K562 (cell line): ENCODE data around the gene ITSN2. TPM values are rescaled to one million over a fixed set of nuclear protein-coding genes. Genes with fewer than 3 reads are reported as not detected.
A peak's percentile ranks its signal among the peaks of the same experiment; 100 is the strongest.

Source experiments
- ATF1 ChIP-seq, 2 experiments: fragments of 450-650 bp in 1 of 2; IDR thresholded peaks; 2 replicates each; pipeline ENCODE4 v1.6.1; 2016; ENCODE audit warnings: missing compliant biosample characterization in 1 of 2, missing genetic modification characterization in 1 of 2
- BACH1 ChIP-seq: fragments of 200-800 bp; sonication (Bioruptor generic); IDR thresholded peaks from 2 replicates; pipeline ENCODE4 v1.6.1; 2016; ENCODE audit warnings: missing genetic modification characterization, missing compliant biosample characterization
- CREM ChIP-seq: IDR thresholded peaks from 2 replicates; pipeline ENCODE4 v1.6.1; 2014; ENCODE audit warnings: antibody characterized with exemption, low read depth
- CXXC5 ChIP-seq: fragments of 250-450 bp; sonication (Bioruptor Pico); IDR thresholded peaks from 2 replicates; pipeline ENCODE4 v1.8.0; 2022; ENCODE audit warnings: inconsistent platforms, mild to moderate bottlenecking, moderate library complexity
- GABPB1 ChIP-seq: sonication (generic); formaldehyde crosslinking; IDR thresholded peaks from 2 replicates; pipeline ENCODE4 v1.8.0; 2022; ENCODE audit warnings: mild to moderate bottlenecking, missing genetic modification reagents
- HDAC1 ChIP-seq, 2 experiments: fragments of 450-650 bp; IDR thresholded peaks; 2 replicates each; pipeline ENCODE4 v1.6.1; 2016 to 2017; ENCODE audit warnings: inconsistent platforms in 1 of 2, mild to moderate bottlenecking in 1 of 2, moderate library complexity in 1 of 2
- HIVEP1 ChIP-seq: fragments of 250-450 bp; sonication (Bioruptor Pico); IDR thresholded peaks from 2 replicates; pipeline ENCODE4 v1.4.0; 2020; ENCODE audit warnings: mild to moderate bottlenecking
- HNRNPK ChIP-seq: fragments of 200-400 bp; formaldehyde crosslinking; IDR thresholded peaks from one replicate; pipeline ENCODE4 v1.6.1; 2018; ENCODE audit warnings: mild to moderate bottlenecking, low read depth, low read length; ENCODE audit not compliant: poor library complexity, severe bottlenecking
- HNRNPL ChIP-seq: fragments of 200-400 bp; formaldehyde crosslinking; IDR thresholded peaks from 2 replicates; pipeline ENCODE4 v1.6.1; 2017; ENCODE audit warnings: low read depth, mild to moderate bottlenecking, low read length
- HNRNPLL ChIP-seq: fragments of 200-400 bp; formaldehyde crosslinking; IDR thresholded peaks from 2 replicates; pipeline ENCODE4 v1.6.1; 2017; ENCODE audit warnings: low read length, low read depth, mild to moderate bottlenecking; ENCODE audit not compliant: poor library complexity, severe bottlenecking
- KAT8 ChIP-seq: fragments of 450-650 bp; IDR thresholded peaks from 2 replicates; pipeline ENCODE4 v1.6.1; 2016; ENCODE audit warnings: low read depth, mild to moderate bottlenecking
- KHSRP ChIP-seq: fragments of 450-650 bp; IDR thresholded peaks from 2 replicates; pipeline ENCODE4 v1.6.1; 2017
- KLF1 ChIP-seq: fragments of 450-650 bp; IDR thresholded peaks from 2 replicates; pipeline ENCODE4 v1.6.1; 2016; ENCODE audit warnings: missing genetic modification characterization, missing compliant biosample characterization
- L3MBTL2 ChIP-seq: fragments of 450-650 bp; IDR thresholded peaks from 2 replicates; pipeline ENCODE4 v1.6.1; 2016; ENCODE audit warnings: mild to moderate bottlenecking, moderate library complexity
- MEF2D ChIP-seq: conservative IDR thresholded peaks from 2 replicates; pipeline ENCODE4 v1.6.1; 2016; ENCODE audit warnings: low read depth, missing genetic modification characterization, missing compliant biosample characterization
- NR2C2 ChIP-seq, 2 experiments: fragments of 200-800 bp in 1 of 2; sonication (Bioruptor generic) in 1 of 2; sonication (generic) in 1 of 2; formaldehyde crosslinking in 1 of 2; IDR thresholded peaks; 2 replicates each; pipeline versions ENCODE4 v1.6.1 to v1.8.0; 2016 to 2022; ENCODE audit warnings: mild to moderate bottlenecking in 1 of 2, missing compliant biosample characterization in 1 of 2, missing genetic modification characterization in 1 of 2, missing genetic modification reagents in 1 of 2
- POLR2A ChIP-seq: fragments of 450-650 bp; conservative IDR thresholded peaks from 2 replicates; pipeline ENCODE4 v1.6.1; 2016
- POLR2B ChIP-seq: fragments of 450-650 bp; IDR thresholded peaks from 2 replicates; pipeline ENCODE4 v1.6.1; 2018; ENCODE audit warnings: low read depth; ENCODE audit not compliant: partially characterized antibody
- RB1 ChIP-seq: fragments of 450-650 bp; IDR thresholded peaks from 2 replicates; pipeline ENCODE4 v1.6.1; 2017; ENCODE audit warnings: low read depth, mild to moderate bottlenecking
- SIN3A ChIP-seq, 2 experiments: fragments of 150-350 bp in 1 of 2; IDR thresholded peaks; 2 replicates each; pipeline ENCODE4 v1.6.1; 2011 to 2016; ENCODE audit warnings: borderline replicate concordance in 2 of 2, low read depth in 2 of 2, low read length in 2 of 2, mild to moderate bottlenecking in 2 of 2, moderate library complexity in 2 of 2; ENCODE audit not compliant: control insufficient read depth in 1 of 2
- SMAD4 ChIP-seq: fragments of 250-450 bp; sonication (Bioruptor Pico); conservative IDR thresholded peaks from 2 replicates; pipeline ENCODE4 v1.8.0; 2021; ENCODE audit warnings: inconsistent platforms, mild to moderate bottlenecking, moderate library complexity
- TAF1 ChIP-seq: IDR thresholded peaks from 2 replicates; pipeline ENCODE4 v1.6.1; 2011; ENCODE audit warnings: mild to moderate bottlenecking, low read length, moderate library complexity; ENCODE audit not compliant: insufficient read depth, control insufficient read depth, severe bottlenecking; ENCODE audit errors: extremely low read depth
- TAF9B ChIP-seq: fragments of 450-650 bp; IDR thresholded peaks from 2 replicates; pipeline ENCODE4 v1.6.1; 2018; ENCODE audit warnings: mild to moderate bottlenecking; ENCODE audit not compliant: partially characterized antibody
- ZBTB17 ChIP-seq: fragments of 450-650 bp; formaldehyde crosslinking; IDR thresholded peaks from 2 replicates; pipeline ENCODE4 v1.4.0; 2020; ENCODE audit warnings: mild to moderate bottlenecking
- ZBTB7A ChIP-seq: IDR thresholded peaks from 2 replicates; pipeline ENCODE4 v1.6.1; 2011; ENCODE audit warnings: low read depth, mild to moderate bottlenecking, low read length, moderate library complexity, borderline replicate concordance; ENCODE audit not compliant: control insufficient read depth
- ZFX ChIP-seq: sonication (generic); formaldehyde crosslinking; IDR thresholded peaks from 2 replicates; pipeline ENCODE4 v1.8.0; 2022; ENCODE audit warnings: mild to moderate bottlenecking, missing genetic modification reagents, moderate library complexity
- ZNF143 ChIP-seq: sonication (generic); formaldehyde crosslinking; IDR thresholded peaks from 2 replicates; pipeline ENCODE4 v1.9.0; 2022; ENCODE audit warnings: mild to moderate bottlenecking, missing genetic modification reagents
- ZNF507 ChIP-seq: conservative IDR thresholded peaks from 2 replicates; pipeline ENCODE4 v1.6.1; 2017; ENCODE audit warnings: missing genetic modification characterization, missing compliant biosample characterization
- polyA plus RNA-seq, 8 experiments: library from polyadenylated mRNA; depleted of rRNA in 4 of 8; stranded (reverse) in 5 of 8; unstranded in 3 of 8; fragments of >200 nt; fragmentation: Nextera tagmentation in 2 of 8; fragmentation: Illumina TruSeq in 1 of 8; extraction: Ambion mirVana in 2 of 8; extraction: Trizol in 1 of 8; gene quantifications; 2 replicates each; pipeline versions ENCODE4 v1.2.1 to v1.2.3, GENCODE V29; 2011 to 2014; ENCODE audit warnings: inconsistent platforms in 1 of 8, missing spikeins in 1 of 8
- total RNA-seq, 7 experiments: library from RNA; depleted of rRNA in 6 of 7; stranded (reverse); fragments of >200 nt in 6 of 7; fragmentation: Illumina TruSeq in 2 of 7; extraction: Trizol in 2 of 7; gene quantifications; 2 replicates each; pipeline versions ENCODE4 v1.2.1 to v1.2.3, GENCODE V29; 2011 to 2021; ENCODE audit warnings: low replicate concordance in 1 of 7

ITSN2 gene
- total and polyA plus RNA-seq, 9 of the 15 experiments (the other 6 are each of a cell fraction or from before 2014, with no cell fraction given): 6.6 to 19.9 (median 15.2) TPM

DNA sequence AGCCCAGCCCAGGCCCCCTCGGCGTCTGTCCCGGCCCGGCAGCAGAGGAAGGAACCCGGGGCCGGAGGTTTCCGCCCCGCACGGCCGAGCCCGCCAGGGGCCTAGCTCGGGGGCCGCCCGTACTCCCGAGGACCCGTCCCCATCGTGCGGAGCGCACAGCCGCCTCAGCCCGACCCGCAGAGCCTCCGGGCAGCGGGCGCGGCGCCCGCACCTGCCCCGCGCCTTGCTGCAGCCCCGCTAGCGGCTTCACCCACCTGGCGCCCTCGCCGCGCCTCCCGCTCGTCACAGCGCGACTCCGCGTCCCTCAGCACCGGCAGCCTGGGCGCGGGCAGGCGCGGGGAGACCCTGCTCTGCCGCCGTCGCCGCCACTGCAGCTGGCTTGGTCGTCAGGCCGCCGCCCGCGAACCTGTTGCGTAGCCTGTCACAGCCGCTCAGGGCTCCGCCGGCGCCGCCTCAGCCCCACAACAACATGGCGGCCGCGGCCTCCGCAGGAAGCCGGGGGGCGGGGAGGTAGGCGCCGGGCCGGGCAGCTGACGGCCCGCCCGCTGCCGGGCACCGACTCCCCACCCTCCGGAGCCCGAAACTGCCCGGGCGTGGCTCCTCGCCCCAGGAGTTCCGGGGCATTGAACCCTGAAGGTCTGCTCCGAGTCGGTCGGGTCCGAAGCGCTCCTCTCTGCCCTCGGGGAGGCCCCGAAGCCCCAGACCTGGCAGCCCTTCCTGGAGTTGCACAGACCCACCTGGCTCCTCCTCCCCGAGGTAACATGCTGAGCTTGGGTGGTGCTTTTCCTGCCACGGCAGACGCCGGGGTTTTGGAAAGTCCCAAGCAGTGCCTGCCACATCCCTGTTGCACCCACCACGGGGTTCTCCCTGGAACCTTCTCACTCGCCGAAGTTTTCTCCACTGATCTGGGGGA, at the start of gene ITSN2 (continued):
- TF ChIP-seq HDAC1 (IDR thresholded peaks at IDR 0.05) (0 out of 4 replicates have a peak, but pooled peaks of 1 of the 2 experiments have one; percentile 35), NR2C2 (CRISPR knock-in tag; IDR thresholded peaks at IDR 0.05) (no peak), NR2C2 (tag; IDR thresholded peaks at IDR 0.05) (peak; percentile 40; the same call in 1 of the 2 replicates), TAF9B (peak; percentile 18), HIVEP1 (0 out of 2 replicates have a peak, but pooled peaks have one; percentile 50), ZBTB17 (CRISPR knock-in tag) (0 out of 2 replicates have a peak, but pooled peaks have one; percentile 62), SIN3A (IDR thresholded peaks at IDR 0.05; ENCODE audit: borderline replicate concordance in 2 of 2, control insufficient read depth in 1 of 2, low read depth in 2 of 2, low read length in 2 of 2) (peak in 1 of 2 experiments; percentile 52; a peak in 1 of 4 replicates), TAF1 (peak; percentile 75), SMAD4 (CRISPR knock-in tag) (peak; percentile 65; the same call in 1 of the 2 replicates), HNRNPLL (peak; percentile 69), CXXC5 (CRISPR knock-in tag) (peak; percentile 76), ZBTB7A (peak; percentile 22; the same call in 1 of the 2 replicates), HNRNPL (peak; percentile 73), ZFX (CRISPR knock-in tag) (peak; percentile 91), MEF2D (no peak), ATF1 (CRISPR knock-in tag; IDR thresholded peaks at IDR 0.05) (no peak), ATF1 (tag; IDR thresholded peaks at IDR 0.05) (peak; percentile 86), KLF1 (tag) (0 out of 2 replicates have a peak, but pooled peaks have one; percentile 49), BACH1 (tag) (no peak), POLR2A (peak; percentile 81), RB1 (peak; percentile 81), ZNF507 (tag) (no peak), ZNF143 (CRISPR knock-in tag) (no peak), L3MBTL2 (peak; percentile 67; the same call in 1 of the 2 replicates), POLR2B (peak; percentile 54), CREM (peak; percentile 89), KHSRP (no peak), GABPB1 (CRISPR knock-in tag) (peak; percentile 38), HNRNPK (peak; percentile 56), KAT8 (no peak)
